Heart left ventricle (tissue), 16 donors: ENCODE results near the gene ISM1. TPM values are rescaled to one million over a fixed set of nuclear protein-coding genes. Genes with fewer than 3 reads are reported as not detected.

Experiments
- ATAC-seq, 4 donors: fragments of 200-7000 bp; cut with Tn5 transposase; one replicate each; pipeline ENCODE4 v1.9.1; 2020 to 2022; ENCODE audit warnings: moderate library complexity in 4 of 4, mild to moderate bottlenecking in 3 of 4, moderate number of reproducible peaks in 1 of 4
- DNase-seq, 5 donors: peaks; one replicate each; pipeline ENCODE4 v3.0.0-alpha.2; 2020
- H3K27ac ChIP-seq, 12 donors: fragments of 200-600 bp; sonication (generic) in 4 of 12; one replicate each; pipeline versions ENCODE4 v1.5.0 to v1.8.0; 2016 to 2022; ENCODE audit warnings: mild to moderate bottlenecking in 2 of 12
- H3K27me3 ChIP-seq, 9 donors: fragments of 200-600 bp; sonication (generic) in 2 of 9; one replicate each; pipeline versions ENCODE4 v1.5.1 to v1.8.0; 2016 to 2022; ENCODE audit warnings: mild to moderate bottlenecking in 3 of 9
- H3K36me3 ChIP-seq, 9 donors: fragments of 200-600 bp; sonication (generic) in 2 of 9; one replicate each; pipeline versions ENCODE4 v1.5.0 to v1.8.0; 2018 to 2022; ENCODE audit warnings: mild to moderate bottlenecking in 2 of 9
- H3K4me1 ChIP-seq, 12 donors: fragments of 200-600 bp; sonication (generic) in 4 of 12; one replicate each; pipeline versions ENCODE4 v1.5.0 to v1.8.0; 2016 to 2022; ENCODE audit warnings: mild to moderate bottlenecking in 3 of 12
- H3K4me3 ChIP-seq, 12 donors: fragments of 200-600 bp; sonication (generic) in 4 of 12; one replicate each; pipeline versions ENCODE4 v1.5.0 to v1.8.0; 2017 to 2022; ENCODE audit warnings: mild to moderate bottlenecking in 9 of 12, moderate library complexity in 4 of 12
- H3K9me3 ChIP-seq, 12 donors: fragments of 200-600 bp; sonication (generic) in 4 of 12; one replicate each; pipeline versions ENCODE4 v1.5.0 to v1.8.0; 2016 to 2022; ENCODE audit warnings: mild to moderate bottlenecking in 1 of 12
- POLR2A ChIP-seq, 2 donors: fragments of 450-650 bp; IDR thresholded peaks; one replicate each; pipeline ENCODE4 v1.6.1; 2017; ENCODE audit warnings: antibody characterized with exemption in 2 of 2, mild to moderate bottlenecking in 2 of 2, moderate library complexity in 2 of 2
- WGBS, 4 donors: extraction: QIAGEN DNeasy Blood & Tissue Kit in 2 of 4; methylation state at CpG; one replicate each; pipeline versions ENCODE4 v1.1.5 to v1.1.7; 2013 to 2018; 5-methylcytosine and 5-hydroxymethylcytosine counted together
- intact Hi-C, 10 donors: fragments of 100-400 bp; cut with DNase I; formaldehyde crosslinking; loops; one replicate each; pipeline versions ENCODE4 v1.11.1 to v1.14.2; 2022
- polyA plus RNA-seq, 2 donors: library from polyadenylated mRNA; stranded (reverse); fragments of 200-250 nt; gene quantifications; one replicate each; pipeline ENCODE4 v1.2.3, GENCODE V29; 2013
- total RNA-seq, 9 donors: library from RNA; depleted of rRNA in 2 of 9; stranded (reverse); fragments of >200 nt in 2 of 9; fragmentation: NEBNext Ultra II Directional in 3 of 9; extraction: Animal tissue kit (Norgen Biotek cat#: 25700) in 3 of 9; gene quantifications; one replicate each; pipeline versions ENCODE4 v1.1.0 to v1.2.4, GENCODE V29; 2016 to 2023
- TF ChIP-seq, protein P1 (sequence below), 12 donors: fragments of 200-600 bp; sonication (generic) in 4 of 12; IDR thresholded peaks; one replicate each; pipeline versions ENCODE4 v1.5.0 to v1.8.0; 2018 to 2022; ENCODE audit warnings: antibody characterized with exemption in 12 of 12, mild to moderate bottlenecking in 5 of 12
- donor health status: ischemic (EF 13 %, LVEDD 7.1; RV severe dilation, severe dysfunction).
- donor health status: healthy with polysubstance abuse.
- donor health status: DM: no; HTN: yes; CAD: no.
- donor health status: DM: no; HTN: no; CAD: no.
- donor health status: ischemic (EF 25% LVEDD 6.9; RV normal size, moderate dysfunction).
- donor health status: ischemic (EF 25% LVEDD 5.7; RV mildly dilated, moderate dysfunction).
- donor health status: healthy.
- donor health status: DM: yes; HTN: yes; CAD: no.
- donor health status: ischemic (EF 35%, LVEDD 5.7; RV mildly dilated, moderate dysfunction).
- donor health status: nonischemic (EF 11% LVEDD 7.7; RV severe dilation, severe dysfunction).
- donor health status: DM: yes; HTN: yes; CAD: no.
- donor health status: PGD.
- donor health status: ischemic (EF 29% LVEDD 5.4; RV normal size, mild dysfunction).
- donor health status: nonischemic (EF 23%, LVEDD 6.1; RV moderate dilation, normal function).

Gene ISM1
- total and polyA plus RNA-seq, 11 donors: 0.46 to 2.9 (median 1.4) TPM

DNA sequence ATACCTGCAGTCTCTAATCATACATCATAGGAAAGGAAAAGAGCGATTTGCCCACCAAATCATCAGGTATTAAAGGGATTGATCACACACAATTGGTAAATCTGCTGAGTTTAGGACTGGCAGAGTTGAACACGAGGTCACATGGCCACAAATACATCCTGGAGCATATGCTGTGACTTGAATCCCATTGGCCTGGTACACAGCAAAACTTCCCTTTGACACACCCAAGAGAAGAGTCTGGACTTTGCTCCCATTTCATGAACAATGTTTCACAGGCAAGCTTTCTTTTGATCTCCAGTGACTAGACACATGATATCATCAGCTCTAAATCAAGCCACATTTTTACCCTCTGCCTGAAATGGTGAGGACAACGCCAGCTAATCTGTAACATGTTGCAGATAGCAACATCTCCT is 117.9 kb downstream of the ISM1 start:
- no peaks in the 10 kb centered on the region for H3K27me3 ChIP-seq
- H3K4me3 ChIP-seq: no peak overlapping the region
- TF ChIP-seq POLR2A (IDR thresholded peaks at IDR 0.05): no peak
- TF ChIP-seq, protein P1, sequence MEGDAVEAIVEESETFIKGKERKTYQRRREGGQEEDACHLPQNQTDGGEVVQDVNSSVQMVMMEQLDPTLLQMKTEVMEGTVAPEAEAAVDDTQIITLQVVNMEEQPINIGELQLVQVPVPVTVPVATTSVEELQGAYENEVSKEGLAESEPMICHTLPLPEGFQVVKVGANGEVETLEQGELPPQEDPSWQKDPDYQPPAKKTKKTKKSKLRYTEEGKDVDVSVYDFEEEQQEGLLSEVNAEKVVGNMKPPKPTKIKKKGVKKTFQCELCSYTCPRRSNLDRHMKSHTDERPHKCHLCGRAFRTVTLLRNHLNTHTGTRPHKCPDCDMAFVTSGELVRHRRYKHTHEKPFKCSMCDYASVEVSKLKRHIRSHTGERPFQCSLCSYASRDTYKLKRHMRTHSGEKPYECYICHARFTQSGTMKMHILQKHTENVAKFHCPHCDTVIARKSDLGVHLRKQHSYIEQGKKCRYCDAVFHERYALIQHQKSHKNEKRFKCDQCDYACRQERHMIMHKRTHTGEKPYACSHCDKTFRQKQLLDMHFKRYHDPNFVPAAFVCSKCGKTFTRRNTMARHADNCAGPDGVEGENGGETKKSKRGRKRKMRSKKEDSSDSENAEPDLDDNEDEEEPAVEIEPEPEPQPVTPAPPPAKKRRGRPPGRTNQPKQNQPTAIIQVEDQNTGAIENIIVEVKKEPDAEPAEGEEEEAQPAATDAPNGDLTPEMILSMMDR (IDR thresholded peaks at IDR 0.05): no peak
- no peaks in the 10 kb centered on the region for H3K9me3 ChIP-seq
- intact Hi-C loops: no loop called here
- WGBS, 4 donors: 71 to 85% (median 72%) methylated on average over 3 of the region's 3 CpGs
- H3K27ac ChIP-seq: no peak overlapping the region
- H3K36me3 ChIP-seq: no peaks in the 10 kb centered on the region
- DNase-seq: no peak
- ATAC-seq: no peak
- no peaks in the 10 kb centered on the region for H3K4me1 ChIP-seq

DNA sequence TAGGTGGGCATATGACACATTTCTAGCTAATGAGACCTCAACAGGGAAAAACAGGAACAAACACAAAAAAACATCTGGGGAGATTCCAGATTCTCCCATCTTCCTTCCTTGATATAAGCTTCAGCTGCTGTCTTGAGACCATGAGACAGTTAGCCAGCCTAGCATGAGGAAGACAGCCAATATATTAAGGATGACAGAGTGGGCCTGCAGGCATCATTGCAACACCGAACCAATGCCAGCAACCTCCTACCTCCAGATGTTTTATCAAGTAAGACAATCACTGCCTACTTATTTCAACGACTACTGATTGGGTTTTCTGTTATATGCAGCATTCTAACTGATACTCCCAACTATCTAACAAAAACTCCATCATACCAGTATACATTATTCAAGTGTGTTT is 119.0 kb downstream of the ISM1 start:
- H3K4me3 ChIP-seq: no peak overlapping the region
- WGBS, 4 donors: 46 to 64% (median 61%) methylated on average over 2 of the region's 2 CpGs
- no peaks in the 10 kb centered on the region for H3K4me1 ChIP-seq
- DNase-seq (no peak), ATAC-seq (no peak)
- H3K27ac ChIP-seq: no peak overlapping the region
- TF ChIP-seq, protein P1 (IDR thresholded peaks at IDR 0.05): no peak
- no peak for TF ChIP-seq POLR2A (IDR thresholded peaks at IDR 0.05)
- no peaks in the 10 kb centered on the region for H3K36me3 ChIP-seq
- no peaks in the 10 kb centered on the region for H3K27me3 ChIP-seq
- intact Hi-C loops: no loop called here
- no peaks in the 10 kb centered on the region for H3K9me3 ChIP-seq

DNA sequence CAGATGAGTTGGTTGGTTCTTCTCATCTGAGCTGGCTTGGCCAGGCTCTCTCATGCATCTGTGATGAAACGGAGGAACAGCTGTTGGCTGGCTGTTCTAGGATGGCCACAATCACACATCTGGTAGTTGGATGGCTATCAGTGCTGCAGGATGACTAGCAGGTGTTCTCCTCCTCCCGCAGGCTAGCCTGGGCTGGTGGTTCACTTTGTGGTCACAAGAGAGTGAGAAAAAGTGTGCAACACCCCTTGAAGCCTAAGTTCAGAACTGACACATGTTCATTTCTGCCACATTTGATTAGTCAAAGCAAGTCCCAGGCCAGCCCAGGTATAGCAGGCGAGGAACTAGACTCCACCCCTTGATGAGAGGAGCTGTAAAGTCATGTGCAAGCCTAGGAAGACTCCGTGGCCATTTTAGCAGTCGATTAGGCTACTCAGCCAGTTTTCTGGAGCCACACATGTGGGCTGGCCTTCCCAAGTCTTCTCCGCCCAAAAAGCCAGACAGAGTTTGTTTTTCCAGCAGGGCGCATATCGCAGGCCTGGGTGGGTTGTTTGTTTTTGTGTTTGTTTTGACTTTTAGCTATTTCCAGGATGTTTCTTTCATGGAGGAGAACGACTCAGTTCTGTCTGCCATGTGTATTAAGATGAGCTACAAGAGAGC is 120.8 kb downstream of the ISM1 start:
- WGBS, 4 donors: 81 to 86% (median 85%) methylated on average over 9 of the region's 9 CpGs

DNA sequence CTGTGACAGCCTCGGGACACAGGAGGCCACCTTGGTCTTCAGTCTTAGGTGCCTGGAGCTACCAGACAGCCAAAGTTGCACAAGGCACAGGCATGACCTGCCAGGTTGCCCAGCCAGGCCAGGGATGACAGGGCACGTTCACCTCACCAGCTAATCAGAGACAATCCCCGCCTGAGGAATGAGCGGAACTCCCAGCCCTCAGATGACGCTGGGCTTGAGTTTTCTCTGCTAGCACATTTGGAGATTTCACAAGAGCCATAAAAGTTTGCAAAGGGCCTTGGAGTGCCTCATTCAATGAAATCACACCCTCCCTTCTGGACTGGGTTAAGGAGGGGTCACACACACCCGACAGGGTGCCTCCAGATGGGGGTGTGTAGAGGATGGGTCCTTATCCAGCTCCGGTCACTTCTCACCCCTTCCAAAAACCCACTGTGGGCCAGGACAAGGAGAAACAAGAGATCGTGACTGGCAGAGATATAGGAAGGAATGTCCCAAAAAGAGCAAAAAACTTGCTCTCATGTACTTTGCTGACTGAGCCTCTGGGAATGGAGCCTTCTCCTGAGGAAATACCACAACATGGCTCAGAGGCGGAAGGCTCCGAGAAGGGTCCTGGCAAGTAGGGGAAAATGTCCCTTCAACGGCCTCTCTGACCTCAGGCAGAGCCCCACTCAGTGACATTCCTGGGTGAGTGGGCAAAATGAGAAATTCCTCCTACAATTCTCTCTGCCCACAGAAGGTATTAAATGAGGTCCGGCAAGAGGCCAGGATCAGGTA is 121.6 kb downstream of the ISM1 start:
- Histone ChIP-seq H3K4me3 (no peak overlapping the region), H3K27ac (no peak overlapping the region), H3K36me3 (no peaks in the 10 kb centered on the region), H3K9me3 (no peaks in the 10 kb centered on the region), H3K27me3 (no peaks in the 10 kb centered on the region), H3K4me1 (no peaks in the 10 kb centered on the region)
- WGBS, 4 donors: 81 to 83% (median 81%) methylated on average over 12 of the region's 12 CpGs
- DNase-seq (no peak), ATAC-seq (no peak)
- intact Hi-C loops: no loop called here
- TF ChIP-seq, protein P1 (IDR thresholded peaks at IDR 0.05): no peak
- TF ChIP-seq POLR2A (IDR thresholded peaks at IDR 0.05): no peak

More for the DNA sequence above, 120.8 kb downstream of the ISM1 start:
- Histone ChIP-seq H3K27ac (no peak overlapping the region), H3K9me3 (no peaks in the 10 kb centered on the region), H3K4me1 (no peaks in the 10 kb centered on the region), H3K36me3 (no peaks in the 10 kb centered on the region), H3K4me3 (no peak overlapping the region), H3K27me3 (no peaks in the 10 kb centered on the region)
- intact Hi-C loops: no loop called here
- TF ChIP-seq, protein P1 (IDR thresholded peaks at IDR 0.05): no peak
- TF ChIP-seq POLR2A (IDR thresholded peaks at IDR 0.05): no peak
- DNase-seq (no peak), ATAC-seq (no peak)
